Tibial nerve (tissue), 3 donors: ENCODE measurements around the gene FBXL22.

Source experiments
- POLR2A ChIP-seq, 2 donors: fragments of 450-650 bp; IDR thresholded peaks; one replicate each; pipeline ENCODE4 v1.6.1; 2017; ENCODE audit warnings: antibody characterized with exemption in 2 of 2, mild to moderate bottlenecking in 2 of 2, moderate library complexity in 2 of 2
- TF ChIP-seq, protein P1 (sequence below), 5 experiments: fragments of 200-600 bp in 3 of 5; fragments of 450-650 bp in 2 of 5; sonication (generic) in 3 of 5; IDR thresholded peaks; one replicate each; pipeline ENCODE4 v1.5.1; 2016 to 2019; ENCODE audit warnings: antibody characterized with exemption in 5 of 5, mild to moderate bottlenecking in 3 of 5, moderate library complexity in 2 of 5

DNA sequence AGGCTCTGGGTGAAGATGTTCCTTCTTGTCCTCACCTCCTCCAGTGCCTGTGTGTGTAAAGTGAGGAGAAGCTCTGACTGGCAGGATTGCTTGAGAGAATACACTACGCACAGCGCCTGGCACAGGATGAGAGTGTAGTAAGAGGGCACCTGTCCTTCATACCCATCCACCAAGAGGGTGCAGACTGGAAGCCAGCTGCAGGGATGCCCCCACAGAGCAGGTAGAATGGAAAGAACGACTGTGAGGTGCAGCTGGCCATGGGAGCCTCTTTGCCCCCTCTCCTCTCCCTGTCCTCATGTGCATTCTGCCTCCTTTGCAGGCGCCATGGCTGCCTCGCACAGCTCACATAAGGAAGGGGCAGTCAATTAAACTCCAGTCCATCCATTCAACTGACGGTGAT, 12.3 kb downstream of the FBXL22 start:
- TF ChIP-seq, protein P1, sequence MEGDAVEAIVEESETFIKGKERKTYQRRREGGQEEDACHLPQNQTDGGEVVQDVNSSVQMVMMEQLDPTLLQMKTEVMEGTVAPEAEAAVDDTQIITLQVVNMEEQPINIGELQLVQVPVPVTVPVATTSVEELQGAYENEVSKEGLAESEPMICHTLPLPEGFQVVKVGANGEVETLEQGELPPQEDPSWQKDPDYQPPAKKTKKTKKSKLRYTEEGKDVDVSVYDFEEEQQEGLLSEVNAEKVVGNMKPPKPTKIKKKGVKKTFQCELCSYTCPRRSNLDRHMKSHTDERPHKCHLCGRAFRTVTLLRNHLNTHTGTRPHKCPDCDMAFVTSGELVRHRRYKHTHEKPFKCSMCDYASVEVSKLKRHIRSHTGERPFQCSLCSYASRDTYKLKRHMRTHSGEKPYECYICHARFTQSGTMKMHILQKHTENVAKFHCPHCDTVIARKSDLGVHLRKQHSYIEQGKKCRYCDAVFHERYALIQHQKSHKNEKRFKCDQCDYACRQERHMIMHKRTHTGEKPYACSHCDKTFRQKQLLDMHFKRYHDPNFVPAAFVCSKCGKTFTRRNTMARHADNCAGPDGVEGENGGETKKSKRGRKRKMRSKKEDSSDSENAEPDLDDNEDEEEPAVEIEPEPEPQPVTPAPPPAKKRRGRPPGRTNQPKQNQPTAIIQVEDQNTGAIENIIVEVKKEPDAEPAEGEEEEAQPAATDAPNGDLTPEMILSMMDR (IDR thresholded peaks at IDR 0.05) = no peak
- TF ChIP-seq POLR2A (IDR thresholded peaks at IDR 0.05) = no peak
